Liver (tissue), 9 donors: Measurements from ENCODE around the gene TMED10. TPM values are rescaled to one million over a fixed set of nuclear protein-coding genes. Genes with fewer than 3 reads are reported as not detected.

Experiments used
- DNase-seq: peaks from one replicate; pipeline ENCODE4 v3.0.0-alpha.2; 2017; ENCODE audit warnings: low spot score
- H3K27ac ChIP-seq, 2 donors: one replicate each; pipeline ENCODE4 v1.7.0; 2013; ENCODE audit warnings: inconsistent platforms in 2 of 2, low read length in 2 of 2, control low read depth in 1 of 2, low read depth in 1 of 2, mild to moderate bottlenecking in 1 of 2
- H3K27me3 ChIP-seq, 4 donors: one replicate each; pipeline versions ENCODE4 v1.6.1 to v1.7.0; 2013; ENCODE audit warnings: low read length in 3 of 4, inconsistent platforms in 1 of 4, mild to moderate bottlenecking in 1 of 4, moderate library complexity in 1 of 4; ENCODE audit not compliant: control insufficient read depth in 4 of 4, insufficient read depth in 4 of 4
- H3K36me3 ChIP-seq, 4 donors: one replicate each; pipeline versions ENCODE4 v1.6.1 to v1.7.0; 2013; ENCODE audit warnings: low read length in 3 of 4, mild to moderate bottlenecking in 3 of 4, low read depth in 1 of 4, moderate library complexity in 1 of 4; ENCODE audit not compliant: control insufficient read depth in 4 of 4, insufficient read depth in 3 of 4
- H3K4me1 ChIP-seq, 4 donors: one replicate each; pipeline versions ENCODE4 v1.6.1 to v1.7.0; 2013; ENCODE audit warnings: low read length in 3 of 4, mild to moderate bottlenecking in 3 of 4, moderate library complexity in 1 of 4; ENCODE audit not compliant: control insufficient read depth in 4 of 4, insufficient read depth in 4 of 4
- H3K4me3 ChIP-seq, 3 donors: one replicate each; pipeline versions ENCODE4 v1.6.1 to v1.7.0; 2013; ENCODE audit warnings: low read length in 3 of 3, control low read depth in 1 of 3, low read depth in 1 of 3, mild to moderate bottlenecking in 1 of 3
- H3K9ac ChIP-seq, 2 donors: one replicate each; pipeline ENCODE4 v1.7.0; 2013; ENCODE audit warnings: low read length in 2 of 2, mild to moderate bottlenecking in 2 of 2, moderate library complexity in 2 of 2, control low read depth in 1 of 2, low read depth in 1 of 2
- H3K9me3 ChIP-seq, 4 donors: one replicate each; pipeline versions ENCODE4 v1.6.1 to v1.7.0; 2013; ENCODE audit warnings: low read length in 3 of 4; ENCODE audit not compliant: control insufficient read depth in 4 of 4
- ATF3 ChIP-seq: IDR thresholded peaks from 2 replicates; pipeline ENCODE4 v1.6.1; 2016; ENCODE audit warnings: antibody characterized with exemption
- EGR1 ChIP-seq, 2 donors: IDR thresholded peaks; 2 replicates each; pipeline ENCODE4 v1.6.1; 2016 to 2018; ENCODE audit warnings: antibody characterized with exemption in 2 of 2, low read depth in 2 of 2
- FOXA1 ChIP-seq: IDR thresholded peaks from 2 replicates; pipeline ENCODE4 v1.6.1; 2016; ENCODE audit warnings: antibody characterized with exemption
- FOXA2 ChIP-seq: IDR thresholded peaks from 2 replicates; pipeline ENCODE4 v1.6.1; 2016; ENCODE audit warnings: antibody characterized with exemption
- GABPA ChIP-seq, 2 donors: IDR thresholded peaks in 1 of 2; conservative IDR thresholded peaks in 1 of 2; 2 replicates each; pipeline ENCODE4 v1.6.1; 2016; ENCODE audit warnings: antibody characterized with exemption in 2 of 2, mild to moderate bottlenecking in 1 of 2, moderate library complexity in 1 of 2
- HNF4A ChIP-seq, 2 donors: conservative IDR thresholded peaks; 2 replicates each; pipeline ENCODE4 v1.6.1; 2016; ENCODE audit warnings: antibody characterized with exemption in 2 of 2, mild to moderate bottlenecking in 2 of 2
- HNF4G ChIP-seq: IDR thresholded peaks from 2 replicates; pipeline ENCODE4 v1.6.1; 2016; ENCODE audit warnings: antibody characterized with exemption
- JUND ChIP-seq, 2 donors: IDR thresholded peaks; 2 replicates each; pipeline ENCODE4 v1.6.1; 2016; ENCODE audit warnings: antibody characterized with exemption in 2 of 2
- NR2F2 ChIP-seq: IDR thresholded peaks from 2 replicates; pipeline ENCODE4 v1.6.1; 2016; ENCODE audit warnings: antibody characterized with exemption
- RAD21 ChIP-seq, 2 donors: IDR thresholded peaks; 2 replicates each; pipeline ENCODE4 v1.6.1; 2016; ENCODE audit warnings: antibody characterized with exemption in 2 of 2, mild to moderate bottlenecking in 2 of 2
- REST ChIP-seq: IDR thresholded peaks from 2 replicates; pipeline ENCODE4 v1.6.1; 2016; ENCODE audit warnings: antibody characterized with exemption, mild to moderate bottlenecking
- RXRA ChIP-seq, 2 donors: IDR thresholded peaks; 2 replicates each; pipeline ENCODE4 v1.6.1; 2017 to 2018; ENCODE audit warnings: antibody characterized with exemption in 2 of 2, mild to moderate bottlenecking in 1 of 2
- SP1 ChIP-seq: IDR thresholded peaks from 2 replicates; pipeline ENCODE4 v1.6.1; 2018; ENCODE audit warnings: antibody characterized with exemption, mild to moderate bottlenecking
- YY1 ChIP-seq: IDR thresholded peaks from 2 replicates; pipeline ENCODE4 v1.6.1; 2016; ENCODE audit warnings: antibody characterized with exemption, mild to moderate bottlenecking
- WGBS: extraction: QIAGEN DNeasy Blood & Tissue Kit; methylation state at CpG from one replicate; pipeline ENCODE4 v1.1.7; 2013; 5-methylcytosine and 5-hydroxymethylcytosine counted together
- polyA plus RNA-seq, 2 donors: library from polyadenylated mRNA; stranded (reverse) in 1 of 2; unstranded in 1 of 2; fragments of 200-250 nt in 1 of 2; fragments of >200 nt in 1 of 2; fragmentation: Nextera tagmentation in 1 of 2; extraction: Ambion mirVana in 1 of 2; gene quantifications; one replicate each; pipeline versions ENCODE4 v1.2.1 to v1.2.3, GENCODE V29; 2013 to 2015
- total RNA-seq, 2 donors: library from RNA; depleted of rRNA; stranded (reverse); fragments of >200 nt; gene quantifications; one replicate each; pipeline ENCODE4 v1.2.3, GENCODE V29; 2014
- TF ChIP-seq, protein P1 (sequence below): fragments of 150-350 bp; IDR thresholded peaks from 2 replicates; pipeline ENCODE4 v1.5.1; 2017; ENCODE audit warnings: improper control_type of control experiment, low read depth, low read length; ENCODE audit not compliant: missing input control
- TF ChIP-seq, protein P2 (sequence below): IDR thresholded peaks from 2 replicates; pipeline ENCODE4 v1.6.1; 2016; ENCODE audit warnings: antibody characterized with exemption
- TF ChIP-seq, protein P3 (sequence below): IDR thresholded peaks from 2 replicates; pipeline ENCODE4 v1.6.1; 2016; ENCODE audit warnings: antibody characterized with exemption
- donor health status: healthy.
- donor health status: healthy.
- donor health status: healthy.
- donor health status: healthy.
- donor health status: healthy.

Gene TMED10
- total and polyA plus RNA-seq, 4 donors, result 167 to 349 (median 252) TPM

- Histone ChIP-seq H3K4me3 (no peak overlapping the region), H3K4me1 (no peaks in the 10 kb centered on the region), H3K9ac (no peak overlapping the region), H3K27ac (no peak overlapping the region), H3K36me3 (peaks cover 13 to 66% (median 51%) of the 10 kb centered on the region in 4 donors), H3K9me3 (no peaks in the 10 kb centered on the region), H3K27me3 (no peaks in the 10 kb centered on the region)
- no peak for DNase-seq
- WGBS, result 86% methylated on average over 2 of the region's 2 CpGs
- TF ChIP-seq, protein P1, sequence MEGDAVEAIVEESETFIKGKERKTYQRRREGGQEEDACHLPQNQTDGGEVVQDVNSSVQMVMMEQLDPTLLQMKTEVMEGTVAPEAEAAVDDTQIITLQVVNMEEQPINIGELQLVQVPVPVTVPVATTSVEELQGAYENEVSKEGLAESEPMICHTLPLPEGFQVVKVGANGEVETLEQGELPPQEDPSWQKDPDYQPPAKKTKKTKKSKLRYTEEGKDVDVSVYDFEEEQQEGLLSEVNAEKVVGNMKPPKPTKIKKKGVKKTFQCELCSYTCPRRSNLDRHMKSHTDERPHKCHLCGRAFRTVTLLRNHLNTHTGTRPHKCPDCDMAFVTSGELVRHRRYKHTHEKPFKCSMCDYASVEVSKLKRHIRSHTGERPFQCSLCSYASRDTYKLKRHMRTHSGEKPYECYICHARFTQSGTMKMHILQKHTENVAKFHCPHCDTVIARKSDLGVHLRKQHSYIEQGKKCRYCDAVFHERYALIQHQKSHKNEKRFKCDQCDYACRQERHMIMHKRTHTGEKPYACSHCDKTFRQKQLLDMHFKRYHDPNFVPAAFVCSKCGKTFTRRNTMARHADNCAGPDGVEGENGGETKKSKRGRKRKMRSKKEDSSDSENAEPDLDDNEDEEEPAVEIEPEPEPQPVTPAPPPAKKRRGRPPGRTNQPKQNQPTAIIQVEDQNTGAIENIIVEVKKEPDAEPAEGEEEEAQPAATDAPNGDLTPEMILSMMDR, result no peak
- no peak for TF ChIP-seq GABPA (IDR thresholded peaks at IDR 0.05 in 1 of 2, conservative IDR thresholded peaks at IDR 0.05 in 1 of 2)
- TF ChIP-seq RXRA (IDR thresholded peaks at IDR 0.05), result no peak
- no peak for TF ChIP-seq FOXA1
- TF ChIP-seq HNF4G, result no peak
- no peak for TF ChIP-seq NR2F2
- TF ChIP-seq HNF4A (conservative IDR thresholded peaks at IDR 0.05), result no peak
- no peak for TF ChIP-seq YY1
- TF ChIP-seq, protein P2, sequence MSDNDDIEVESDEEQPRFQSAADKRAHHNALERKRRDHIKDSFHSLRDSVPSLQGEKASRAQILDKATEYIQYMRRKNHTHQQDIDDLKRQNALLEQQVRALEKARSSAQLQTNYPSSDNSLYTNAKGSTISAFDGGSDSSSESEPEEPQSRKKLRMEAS, result no peak
- no peak for TF ChIP-seq RAD21 (IDR thresholded peaks at IDR 0.05)
- TF ChIP-seq SP1, result no peak
- no peak for TF ChIP-seq JUND (IDR thresholded peaks at IDR 0.05)
- no peak for TF ChIP-seq REST
- TF ChIP-seq ATF3, result no peak
- TF ChIP-seq, protein P3, sequence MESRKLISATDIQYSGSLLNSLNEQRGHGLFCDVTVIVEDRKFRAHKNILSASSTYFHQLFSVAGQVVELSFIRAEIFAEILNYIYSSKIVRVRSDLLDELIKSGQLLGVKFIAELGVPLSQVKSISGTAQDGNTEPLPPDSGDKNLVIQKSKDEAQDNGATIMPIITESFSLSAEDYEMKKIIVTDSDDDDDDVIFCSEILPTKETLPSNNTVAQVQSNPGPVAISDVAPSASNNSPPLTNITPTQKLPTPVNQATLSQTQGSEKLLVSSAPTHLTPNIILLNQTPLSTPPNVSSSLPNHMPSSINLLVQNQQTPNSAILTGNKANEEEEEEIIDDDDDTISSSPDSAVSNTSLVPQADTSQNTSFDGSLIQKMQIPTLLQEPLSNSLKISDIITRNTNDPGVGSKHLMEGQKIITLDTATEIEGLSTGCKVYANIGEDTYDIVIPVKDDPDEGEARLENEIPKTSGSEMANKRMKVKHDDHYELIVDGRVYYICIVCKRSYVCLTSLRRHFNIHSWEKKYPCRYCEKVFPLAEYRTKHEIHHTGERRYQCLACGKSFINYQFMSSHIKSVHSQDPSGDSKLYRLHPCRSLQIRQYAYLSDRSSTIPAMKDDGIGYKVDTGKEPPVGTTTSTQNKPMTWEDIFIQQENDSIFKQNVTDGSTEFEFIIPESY, result no peak
- no peak for TF ChIP-seq FOXA2
- TF ChIP-seq EGR1 (IDR thresholded peaks at IDR 0.05; ENCODE audit: low read depth in 2 of 2), result no peak
These were observed 88.3 kb downstream of the TMED10 start for GRCh38 chr14:75088153-75088552.

DNA sequence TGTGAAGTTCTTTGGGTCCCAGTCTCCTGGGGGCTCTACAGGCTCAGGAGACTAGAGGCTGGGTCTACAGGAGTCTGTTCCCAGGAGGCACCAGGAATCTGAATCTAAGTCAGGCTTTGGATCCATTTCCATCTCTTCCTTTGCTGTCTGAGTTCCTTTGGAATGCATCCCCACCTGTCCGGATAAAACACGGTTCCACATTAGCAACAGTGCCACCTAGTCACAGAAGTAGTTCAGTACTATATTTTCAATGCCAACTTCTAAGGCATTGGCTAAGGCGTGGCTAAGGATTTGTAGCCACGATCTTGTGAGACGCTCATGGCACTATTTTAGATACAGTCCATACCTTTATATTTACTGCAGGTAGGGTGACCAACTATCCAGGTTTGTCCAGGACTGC lies 91.9 kb downstream of the TMED10 start:
- Histone ChIP-seq H3K27ac (no peak overlapping the region), H3K9ac (no peak overlapping the region), H3K36me3 (peaks cover 13 to 62% (median 51%) of the 10 kb centered on the region in 4 donors), H3K9me3 (no peaks in the 10 kb centered on the region), H3K27me3 (no peaks in the 10 kb centered on the region), H3K4me1 (no peaks in the 10 kb centered on the region), H3K4me3 (no peak overlapping the region)
- 62% methylated on average over 5 of the region's 5 CpGs for WGBS
- no peak for DNase-seq
- TF ChIP-seq, protein P1, result peak; percentile 8
- TF ChIP-seq HNF4A (conservative IDR thresholded peaks at IDR 0.05), result no peak
- TF ChIP-seq RAD21 (IDR thresholded peaks at IDR 0.05), result peak; percentile 54 to 64
